SK-N-SH (cell line): Measurements from ENCODE around the gene DLG2.

Experiments used
- CHD2 ChIP-seq: fragments of 150-350 bp; IDR thresholded peaks from 2 replicates; pipeline ENCODE4 v1.6.1; 2018; ENCODE audit warnings: low read length; ENCODE audit not compliant: partially characterized antibody
- EZH2phosphoT487 ChIP-seq: fragments of 200-600 bp; sonication (generic); IDR thresholded peaks from 2 replicates; pipeline ENCODE4 v1.6.1; 2017; ENCODE audit warnings: low read depth, mixed run types, mild to moderate bottlenecking, antibody characterized with exemption, moderate library complexity, borderline replicate concordance
- FOSL2 ChIP-seq: IDR thresholded peaks from 2 replicates; pipeline ENCODE4 v1.4.0; 2012; ENCODE audit warnings: low read depth, mild to moderate bottlenecking, moderate library complexity, borderline replicate concordance
- MXI1 ChIP-seq: IDR thresholded peaks from 2 replicates; pipeline ENCODE4 v1.6.1; 2012; ENCODE audit warnings: mild to moderate bottlenecking, low read depth, low read length, improper control_type of control experiment
- NFIC ChIP-seq: IDR thresholded peaks from 2 replicates; pipeline ENCODE4 v1.4.0; 2012; ENCODE audit warnings: borderline replicate concordance
- NRF1 ChIP-seq: IDR thresholded peaks from 2 replicates; pipeline ENCODE4 v1.6.1; 2012; ENCODE audit warnings: low read depth, mild to moderate bottlenecking, low read length
- RAD21 ChIP-seq: IDR thresholded peaks from 2 replicates; pipeline ENCODE4 v1.6.1; 2012; ENCODE audit warnings: mild to moderate bottlenecking, low read length
- TF ChIP-seq, protein P1 (sequence below): fragments of 200-600 bp; sonication (generic); IDR thresholded peaks from 2 replicates; pipeline ENCODE4 v1.6.1; 2017; ENCODE audit warnings: antibody characterized with exemption, mild to moderate bottlenecking, moderate library complexity

DNA sequence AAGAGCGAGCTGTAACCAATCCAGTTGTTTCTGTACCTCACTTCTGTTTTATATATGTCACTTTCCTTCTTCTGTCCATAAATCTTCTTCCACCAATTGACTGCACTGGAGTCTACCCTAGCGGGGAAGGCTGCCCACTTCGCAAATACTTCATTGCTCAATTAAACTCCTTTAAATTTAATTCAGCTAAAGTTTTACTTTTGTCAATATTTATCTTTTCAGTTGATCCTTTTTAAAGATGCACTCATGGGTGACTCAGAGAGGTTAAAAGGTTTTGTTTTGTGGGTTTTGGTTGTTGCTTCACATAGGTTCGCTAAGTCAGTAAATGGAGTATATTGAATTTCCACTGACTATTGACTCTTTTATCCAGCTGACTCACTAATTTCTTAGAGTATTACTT, 597.2 kb downstream of the DLG2 start:
- TF ChIP-seq NRF1 (no peak), EZH2phosphoT487 (no peak), FOSL2 (no peak), CHD2 (no peak), RAD21 (no peak), MXI1 (no peak), NFIC (no peak)
- TF ChIP-seq, protein P1, sequence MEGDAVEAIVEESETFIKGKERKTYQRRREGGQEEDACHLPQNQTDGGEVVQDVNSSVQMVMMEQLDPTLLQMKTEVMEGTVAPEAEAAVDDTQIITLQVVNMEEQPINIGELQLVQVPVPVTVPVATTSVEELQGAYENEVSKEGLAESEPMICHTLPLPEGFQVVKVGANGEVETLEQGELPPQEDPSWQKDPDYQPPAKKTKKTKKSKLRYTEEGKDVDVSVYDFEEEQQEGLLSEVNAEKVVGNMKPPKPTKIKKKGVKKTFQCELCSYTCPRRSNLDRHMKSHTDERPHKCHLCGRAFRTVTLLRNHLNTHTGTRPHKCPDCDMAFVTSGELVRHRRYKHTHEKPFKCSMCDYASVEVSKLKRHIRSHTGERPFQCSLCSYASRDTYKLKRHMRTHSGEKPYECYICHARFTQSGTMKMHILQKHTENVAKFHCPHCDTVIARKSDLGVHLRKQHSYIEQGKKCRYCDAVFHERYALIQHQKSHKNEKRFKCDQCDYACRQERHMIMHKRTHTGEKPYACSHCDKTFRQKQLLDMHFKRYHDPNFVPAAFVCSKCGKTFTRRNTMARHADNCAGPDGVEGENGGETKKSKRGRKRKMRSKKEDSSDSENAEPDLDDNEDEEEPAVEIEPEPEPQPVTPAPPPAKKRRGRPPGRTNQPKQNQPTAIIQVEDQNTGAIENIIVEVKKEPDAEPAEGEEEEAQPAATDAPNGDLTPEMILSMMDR, result no peak
